ENCODE results near the gene THSD7A.

THSD7A gene

DNA sequence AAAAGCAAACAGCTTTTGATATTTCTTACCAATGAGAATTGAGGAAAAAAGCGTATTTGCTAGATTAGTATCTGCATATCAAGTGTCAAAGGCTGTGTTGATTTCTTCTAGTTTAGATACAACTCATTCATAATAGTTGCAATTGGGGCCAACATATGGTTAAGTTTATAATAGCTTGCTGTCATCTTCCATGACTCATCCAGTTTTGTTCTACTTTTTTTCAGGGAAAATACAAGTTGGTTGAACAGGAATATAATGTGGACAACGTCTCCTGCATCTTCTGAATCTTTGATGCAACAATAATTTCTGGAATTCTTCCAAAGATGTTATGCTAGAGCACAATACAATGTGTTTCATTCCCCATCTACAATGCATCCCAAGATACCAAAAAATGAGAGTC, 182.0 kb downstream of the THSD7A start:
- TF ChIP-seq TAF1 (IDR thresholded peaks at IDR 0.05; ENCODE audit: borderline replicate concordance, low read depth, low read length) (no peak), POLR2A (IDR thresholded peaks at IDR 0.05; ENCODE audit: low read depth, low read length) (no peak), POLR2AphosphoS5 (IDR thresholded peaks at IDR 0.05; ENCODE audit: low read depth, low read length) (no peak)
- DNase-seq (ENCODE audit: insufficient read length) (no peak), FAIRE-seq (no peak)

- TF ChIP-seq POLR2A (IDR thresholded peaks at IDR 0.05; ENCODE audit: low read depth, low read length) (no peak), POLR2AphosphoS5 (IDR thresholded peaks at IDR 0.05; ENCODE audit: low read depth, low read length) (no peak), TAF1 (IDR thresholded peaks at IDR 0.05; ENCODE audit: borderline replicate concordance, low read depth, low read length) (no peak)
- no peak for FAIRE-seq
- no peak for DNase-seq (ENCODE audit: insufficient read length)
Measured at GRCh38 chr7:11648980-11649379, 183.0 kb downstream of the THSD7A start.

GRCh38 chr7:11648101-11648500, 183.9 kb downstream of the THSD7A start:
- no peak for TF ChIP-seq POLR2AphosphoS5 (IDR thresholded peaks at IDR 0.05; ENCODE audit: low read depth, low read length)
- no peak for TF ChIP-seq TAF1 (IDR thresholded peaks at IDR 0.05; ENCODE audit: borderline replicate concordance, low read depth, low read length)
- no peak for TF ChIP-seq POLR2A (IDR thresholded peaks at IDR 0.05; ENCODE audit: low read depth, low read length)
- FAIRE-seq (no peak), DNase-seq (ENCODE audit: insufficient read length) (no peak)

GRCh38 chr7:11642841-11643240, 189.2 kb downstream of the THSD7A start:
- DNase-seq (ENCODE audit: insufficient read length) (no peak), FAIRE-seq (no peak)
- no peak for TF ChIP-seq TAF1 (IDR thresholded peaks at IDR 0.05; ENCODE audit: borderline replicate concordance, low read depth, low read length)
- TF ChIP-seq POLR2A (IDR thresholded peaks at IDR 0.05; ENCODE audit: low read depth, low read length) = no peak
- no peak for TF ChIP-seq POLR2AphosphoS5 (IDR thresholded peaks at IDR 0.05; ENCODE audit: low read depth, low read length)

GRCh38 chr7:11642276-11642675, 189.7 kb downstream of the THSD7A start:
- DNase-seq (ENCODE audit: insufficient read length) = no peak
- no peak for FAIRE-seq
- TF ChIP-seq POLR2AphosphoS5 (IDR thresholded peaks at IDR 0.05; ENCODE audit: low read depth, low read length) (no peak), POLR2A (IDR thresholded peaks at IDR 0.05; ENCODE audit: low read depth, low read length) (no peak), TAF1 (IDR thresholded peaks at IDR 0.05; ENCODE audit: borderline replicate concordance, low read depth, low read length) (no peak)

- DNase-seq (ENCODE audit: insufficient read length) (no peak), FAIRE-seq (no peak)
- TF ChIP-seq TAF1 (IDR thresholded peaks at IDR 0.05; ENCODE audit: borderline replicate concordance, low read depth, low read length) = no peak
- TF ChIP-seq POLR2AphosphoS5 (IDR thresholded peaks at IDR 0.05; ENCODE audit: low read depth, low read length) = no peak
- TF ChIP-seq POLR2A (IDR thresholded peaks at IDR 0.05; ENCODE audit: low read depth, low read length) = no peak
Measured at GRCh38 chr7:11638011-11638774, 193.8 kb downstream of the THSD7A start.

DNA sequence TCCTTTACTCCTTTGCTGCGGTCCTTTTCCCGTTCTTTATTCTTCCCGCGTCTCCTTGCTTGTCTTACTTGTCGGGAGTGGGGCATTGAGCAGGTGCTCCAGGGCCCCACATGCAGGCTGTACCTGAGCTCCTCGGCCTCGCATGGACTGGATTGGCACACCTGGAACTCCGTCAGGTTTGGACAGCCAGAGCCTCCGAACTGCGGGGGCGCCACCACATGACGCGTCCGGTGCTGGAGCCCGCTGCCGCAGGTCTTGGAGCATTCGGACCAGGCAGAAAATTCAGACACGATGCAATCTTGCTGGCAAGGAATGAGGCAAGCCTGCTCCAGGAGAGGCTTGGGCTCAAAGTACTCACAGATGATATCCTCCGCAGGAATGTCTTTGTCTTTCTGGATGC, 195.7 kb downstream of the THSD7A start:
- no peak for DNase-seq (ENCODE audit: insufficient read length)
- TF ChIP-seq TAF1 (IDR thresholded peaks at IDR 0.05; ENCODE audit: borderline replicate concordance, low read depth, low read length) (no peak), POLR2A (IDR thresholded peaks at IDR 0.05; ENCODE audit: low read depth, low read length) (no peak), POLR2AphosphoS5 (IDR thresholded peaks at IDR 0.05; ENCODE audit: low read depth, low read length) (no peak)
- FAIRE-seq = no peak

GRCh38 chr7:11633310-11633709, 198.7 kb downstream of the THSD7A start:
- FAIRE-seq (peak; percentile 56), DNase-seq (ENCODE audit: insufficient read length) (no peak)

DNA sequence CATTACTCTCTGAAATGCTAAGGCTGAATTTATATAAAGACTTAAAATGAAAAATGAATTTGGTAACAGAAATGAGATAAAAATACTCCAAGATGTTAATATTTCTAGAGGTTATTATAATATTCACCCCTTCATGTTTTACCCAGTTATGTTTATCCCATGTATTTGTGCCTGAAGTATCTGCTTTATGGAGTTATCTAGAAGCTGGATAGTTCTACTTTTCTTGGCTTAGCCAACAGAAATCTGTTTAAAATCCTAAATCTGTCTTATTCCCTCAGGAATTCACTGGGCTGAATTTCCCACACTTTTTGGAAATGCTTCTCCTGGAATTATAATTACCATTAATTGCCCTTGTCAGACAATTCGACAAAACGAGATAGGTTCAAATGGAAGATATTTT, 201.6 kb downstream of the THSD7A start:
- TF ChIP-seq TAF1 (IDR thresholded peaks at IDR 0.05; ENCODE audit: borderline replicate concordance, low read depth, low read length) (no peak), POLR2A (IDR thresholded peaks at IDR 0.05; ENCODE audit: low read depth, low read length) (no peak), POLR2AphosphoS5 (IDR thresholded peaks at IDR 0.05; ENCODE audit: low read depth, low read length) (no peak)
- no peak for FAIRE-seq
- no peak for DNase-seq (ENCODE audit: insufficient read length)

More at GRCh38 chr7:11633310-11633709, 198.7 kb downstream of the THSD7A start:
- TF ChIP-seq TAF1 (IDR thresholded peaks at IDR 0.05; ENCODE audit: borderline replicate concordance, low read depth, low read length) = no peak
- no peak for TF ChIP-seq POLR2A (IDR thresholded peaks at IDR 0.05; ENCODE audit: low read depth, low read length)
- TF ChIP-seq POLR2AphosphoS5 (IDR thresholded peaks at IDR 0.05; ENCODE audit: low read depth, low read length) = no peak

DNA sequence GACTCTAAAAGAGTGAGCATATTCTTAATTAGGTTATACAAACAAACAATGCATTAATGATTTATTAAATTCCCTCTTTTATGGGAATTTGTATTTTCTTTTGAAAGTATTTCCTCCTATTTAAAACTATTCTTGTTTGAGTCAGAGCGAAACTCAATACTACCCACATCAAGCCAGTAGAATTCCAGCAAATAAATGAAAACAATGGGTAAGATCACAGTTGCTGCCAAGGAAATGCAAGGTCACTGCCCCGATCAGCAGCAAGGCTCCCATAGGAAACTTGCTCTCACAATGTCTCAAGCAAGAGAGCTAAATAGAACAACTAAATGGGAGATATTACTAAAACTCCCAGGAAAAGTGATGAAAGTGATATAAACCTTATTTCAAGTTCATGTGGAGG, 206.3 kb downstream of the THSD7A start:
- TF ChIP-seq TAF1 (IDR thresholded peaks at IDR 0.05; ENCODE audit: borderline replicate concordance, low read depth, low read length) (no peak), POLR2AphosphoS5 (IDR thresholded peaks at IDR 0.05; ENCODE audit: low read depth, low read length) (no peak), POLR2A (IDR thresholded peaks at IDR 0.05; ENCODE audit: low read depth, low read length) (no peak)
- no peak for FAIRE-seq
- no peak for DNase-seq (ENCODE audit: insufficient read length)

DNA sequence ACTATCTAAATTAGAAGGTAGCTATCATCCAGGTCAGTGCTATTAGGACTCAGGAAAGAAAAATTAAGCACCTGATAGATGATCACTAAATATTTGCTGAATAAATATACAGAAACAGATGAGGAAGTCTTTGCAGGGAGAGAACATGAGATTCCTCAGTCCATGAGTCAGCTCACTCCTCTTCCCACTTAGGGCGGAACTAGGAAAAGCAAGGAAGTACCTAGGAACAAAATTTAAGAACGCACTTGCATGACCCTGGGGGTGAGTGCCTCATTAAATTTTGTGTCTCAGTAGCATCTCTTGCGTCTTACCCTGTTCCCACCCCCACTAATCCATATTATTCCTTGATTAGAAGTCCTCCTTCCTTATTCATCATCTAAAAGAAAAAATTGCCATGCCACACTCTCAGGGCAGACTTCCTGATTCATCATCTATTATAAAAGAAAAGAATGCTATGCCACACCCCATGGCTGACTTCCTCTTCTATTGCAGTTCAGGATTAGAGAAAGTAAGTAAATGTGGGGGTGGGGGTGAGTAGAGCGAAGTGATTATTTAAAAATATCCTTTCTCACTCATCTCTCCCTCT, 208.8 kb downstream of the THSD7A start:
- DNase-seq (ENCODE audit: insufficient read length) (no peak), FAIRE-seq (no peak)
- no peak for TF ChIP-seq POLR2AphosphoS5 (IDR thresholded peaks at IDR 0.05; ENCODE audit: low read depth, low read length)
- TF ChIP-seq POLR2A (IDR thresholded peaks at IDR 0.05; ENCODE audit: low read depth, low read length) = no peak
- TF ChIP-seq TAF1 (IDR thresholded peaks at IDR 0.05; ENCODE audit: borderline replicate concordance, low read depth, low read length) = no peak

All from GM12892 (cell line).